ENCODE results near the gene ZBTB40.

The ZBTB40 gene

GRCh38 chr1:22451702-22452480 is at the start of gene ZBTB40:
ZBTB40 (plus strand) TSS chr1:22451851; CDS start chr1:22489949, 38,098 bp downstream.
- FAIRE-seq (peak; percentile 70), DNase-seq (ENCODE audit: insufficient read length, low spot score) (peak; percentile 81)

- no peak for DNase-seq (ENCODE audit: insufficient read length, low spot score)
- no peak for FAIRE-seq
These were observed 49.1 kb upstream of the ZBTB40 start for GRCh38 chr1:22402356-22403053.

- no peak for FAIRE-seq
- no peak for DNase-seq (ENCODE audit: insufficient read length, low spot score)
These were observed 47.2 kb upstream of the ZBTB40 start for GRCh38 chr1:22404486-22404885.

- peak; percentile 71 for FAIRE-seq
- peak; percentile 41 for DNase-seq (ENCODE audit: insufficient read length, low spot score)
These were observed 44.7 kb upstream of the ZBTB40 start for GRCh38 chr1:22406722-22407495.

GRCh38 chr1:22408230-22408629 is 43.4 kb upstream of the ZBTB40 start:
- no peak for FAIRE-seq

GRCh38 chr1:22410401-22410800 is 41.2 kb upstream of the ZBTB40 start:
- DNase-seq (ENCODE audit: insufficient read length, low spot score): no peak
- no peak for FAIRE-seq

More at GRCh38 chr1:22408230-22408629, 43.4 kb upstream of the ZBTB40 start:
- DNase-seq (ENCODE audit: insufficient read length, low spot score): no peak

- DNase-seq (ENCODE audit: insufficient read length, low spot score) (no peak), FAIRE-seq (no peak)
These were observed 40.6 kb upstream of the ZBTB40 start for GRCh38 chr1:22410928-22411495.

GRCh38 chr1:22411589-22411988 is 40.1 kb upstream of the ZBTB40 start:
- no peak for DNase-seq (ENCODE audit: insufficient read length, low spot score)
- FAIRE-seq: no peak

GRCh38 chr1:22412932-22413727 is 38.5 kb upstream of the ZBTB40 start:
- no peak for FAIRE-seq

GRCh38 chr1:22413799-22414198 is 37.9 kb upstream of the ZBTB40 start:
- no peak for FAIRE-seq
- DNase-seq (ENCODE audit: insufficient read length, low spot score): no peak

More at GRCh38 chr1:22412932-22413727, 38.5 kb upstream of the ZBTB40 start:
- no peak for DNase-seq (ENCODE audit: insufficient read length, low spot score)

GRCh38 chr1:22414244-22414751 is 37.4 kb upstream of the ZBTB40 start:
- no peak for FAIRE-seq

GRCh38 chr1:22415489-22415888 is 36.2 kb upstream of the ZBTB40 start:
- FAIRE-seq (no peak), DNase-seq (ENCODE audit: insufficient read length, low spot score) (no peak)

More at GRCh38 chr1:22414244-22414751, 37.4 kb upstream of the ZBTB40 start:
- DNase-seq (ENCODE audit: insufficient read length, low spot score): no peak

- no peak for FAIRE-seq
These were observed 34.8 kb upstream of the ZBTB40 start for GRCh38 chr1:22416555-22417454.

GRCh38 chr1:22417466-22417865 is 34.2 kb upstream of the ZBTB40 start:
- DNase-seq (ENCODE audit: insufficient read length, low spot score) (no peak), FAIRE-seq (no peak)

More at GRCh38 chr1:22416555-22417454, 34.8 kb upstream of the ZBTB40 start:
- DNase-seq (ENCODE audit: insufficient read length, low spot score): peak; percentile 76

GRCh38 chr1:22418312-22418711 is 33.3 kb upstream of the ZBTB40 start:
- FAIRE-seq (no peak), DNase-seq (ENCODE audit: insufficient read length, low spot score) (no peak)

GRCh38 chr1:22418933-22419382 is 32.7 kb upstream of the ZBTB40 start:
- FAIRE-seq: no peak
- DNase-seq (ENCODE audit: insufficient read length, low spot score): no peak

GRCh38 chr1:22420455-22421053 is 31.1 kb upstream of the ZBTB40 start:
- peak; percentile 87 for DNase-seq (ENCODE audit: insufficient read length, low spot score)
- FAIRE-seq: peak; percentile 93

- no peak for FAIRE-seq
These were observed 24.9 kb upstream of the ZBTB40 start for GRCh38 chr1:22426781-22427180.

More at GRCh38 chr1:22426781-22427180, 24.9 kb upstream of the ZBTB40 start:
- no peak for DNase-seq (ENCODE audit: insufficient read length, low spot score)
